Measurements from ENCODE around the gene POC1B.

The POC1B gene

DNA sequence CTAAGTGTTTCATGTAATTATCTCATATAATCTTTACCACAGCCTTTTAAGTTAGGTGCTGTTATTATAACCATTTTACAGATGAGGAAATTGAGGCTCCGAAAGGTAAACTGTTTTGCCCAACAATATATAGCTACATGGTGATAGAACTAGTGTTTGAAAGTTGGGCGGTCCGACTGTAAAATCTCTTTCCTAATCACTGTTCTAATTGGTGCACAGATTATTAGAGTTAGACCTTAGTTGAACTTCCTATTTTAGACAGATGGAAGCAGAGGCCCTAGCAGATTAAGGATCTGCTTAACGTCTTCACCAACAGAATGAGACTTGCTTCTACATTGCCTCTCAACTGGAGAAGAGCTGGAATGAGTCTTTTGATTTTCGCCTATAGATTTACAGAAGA, 143.5 kb downstream of the POC1B start:
- TF ChIP-seq CTCF (IDR thresholded peaks at IDR 0.05) = no peak
- Histone ChIP-seq H3K27ac (no peak overlapping the region), H3K4me3 (no peak overlapping the region)

GRCh38 chr12:89379839-89380467, 145.9 kb downstream of the POC1B start:
- no peak for DNase-seq (ENCODE audit: low spot score)
- no peak for TF ChIP-seq CTCF (IDR thresholded peaks at IDR 0.05)
- Histone ChIP-seq H3K27ac (no peak overlapping the region), H3K4me3 (no peak overlapping the region)

More for the DNA sequence above, 143.5 kb downstream of the POC1B start:
- DNase-seq (ENCODE audit: low spot score) = no peak

DNA sequence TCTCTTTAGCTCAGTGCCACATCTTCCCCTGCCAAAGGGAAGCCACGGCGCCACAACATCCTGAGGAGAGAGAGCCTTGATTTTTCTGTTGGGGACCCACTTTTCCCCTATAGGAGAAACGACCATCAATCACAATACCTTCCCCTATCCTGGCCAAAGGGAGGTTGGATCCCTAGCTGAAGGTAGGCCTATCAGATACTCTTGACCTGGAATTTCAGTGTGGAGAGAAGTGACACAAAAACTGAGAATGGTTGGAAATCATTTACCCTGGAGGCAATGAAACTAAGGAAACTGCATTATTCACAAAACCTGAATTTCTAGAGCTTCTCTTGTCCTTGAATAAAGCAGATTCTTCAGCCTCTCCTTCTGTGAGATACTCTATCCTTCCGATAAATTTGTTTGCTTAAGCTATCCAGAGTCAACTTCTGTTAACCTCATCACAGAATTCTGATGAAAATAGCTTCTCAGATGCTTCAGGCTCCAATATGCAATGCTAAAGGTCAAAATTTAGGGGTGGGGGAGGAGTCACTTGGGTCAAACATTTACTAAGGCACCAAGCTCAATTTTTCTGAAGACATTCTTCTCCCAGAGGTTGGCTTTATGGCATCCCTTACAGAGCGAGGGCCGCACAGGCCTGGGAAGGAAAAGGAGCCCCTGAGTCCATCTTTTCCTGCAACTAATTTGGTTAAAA, 146.6 kb downstream of the POC1B start:
- DNase-seq (ENCODE audit: low spot score) = no peak
- TF ChIP-seq CTCF (IDR thresholded peaks at IDR 0.05) = no peak
- no peak overlapping the region for H3K4me3 ChIP-seq
- H3K27ac ChIP-seq = no peak overlapping the region

DNA sequence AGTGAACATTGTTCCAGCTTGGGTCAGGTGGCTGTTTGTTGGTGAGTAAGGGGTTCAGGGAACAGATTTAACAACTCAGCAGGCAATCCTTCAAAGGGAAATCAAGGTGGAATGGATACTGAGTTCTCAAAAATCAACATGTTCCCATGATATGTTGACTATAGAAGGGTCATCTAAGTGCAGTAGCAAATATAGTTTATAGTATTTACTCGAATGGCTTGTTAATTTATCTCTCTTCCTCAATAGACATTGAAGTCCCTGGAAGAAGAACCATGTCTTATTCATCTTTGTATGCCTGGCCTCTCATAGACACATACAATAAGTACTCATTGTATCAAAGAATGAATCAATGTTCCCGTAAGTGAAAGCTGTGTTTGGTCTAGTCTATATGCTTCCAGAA, 149.0 kb downstream of the POC1B start:
- TF ChIP-seq CTCF (IDR thresholded peaks at IDR 0.05) = no peak
- Histone ChIP-seq H3K27ac (no peak overlapping the region), H3K4me3 (no peak overlapping the region)
- no peak for DNase-seq (ENCODE audit: low spot score)

DNA sequence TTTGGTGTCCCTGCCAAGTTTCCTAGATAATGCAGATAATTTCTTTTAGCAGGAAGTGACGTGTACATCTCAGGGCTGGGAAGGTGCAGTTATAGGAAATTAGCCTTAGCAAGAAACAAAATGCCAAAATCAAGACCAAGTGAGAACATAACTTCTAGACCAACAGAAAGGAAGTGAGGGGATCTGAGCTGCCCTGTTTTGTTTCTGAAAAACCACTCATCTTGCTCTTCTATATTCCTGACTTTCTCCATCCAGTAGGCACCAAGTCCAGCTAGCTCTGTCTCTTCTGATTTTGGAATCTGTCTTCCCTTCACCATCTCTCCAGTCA, 149.7 kb downstream of the POC1B start:
- peak overlapping the region in 1 of 2 donors; percentile 41 for H3K27ac ChIP-seq

DNA sequence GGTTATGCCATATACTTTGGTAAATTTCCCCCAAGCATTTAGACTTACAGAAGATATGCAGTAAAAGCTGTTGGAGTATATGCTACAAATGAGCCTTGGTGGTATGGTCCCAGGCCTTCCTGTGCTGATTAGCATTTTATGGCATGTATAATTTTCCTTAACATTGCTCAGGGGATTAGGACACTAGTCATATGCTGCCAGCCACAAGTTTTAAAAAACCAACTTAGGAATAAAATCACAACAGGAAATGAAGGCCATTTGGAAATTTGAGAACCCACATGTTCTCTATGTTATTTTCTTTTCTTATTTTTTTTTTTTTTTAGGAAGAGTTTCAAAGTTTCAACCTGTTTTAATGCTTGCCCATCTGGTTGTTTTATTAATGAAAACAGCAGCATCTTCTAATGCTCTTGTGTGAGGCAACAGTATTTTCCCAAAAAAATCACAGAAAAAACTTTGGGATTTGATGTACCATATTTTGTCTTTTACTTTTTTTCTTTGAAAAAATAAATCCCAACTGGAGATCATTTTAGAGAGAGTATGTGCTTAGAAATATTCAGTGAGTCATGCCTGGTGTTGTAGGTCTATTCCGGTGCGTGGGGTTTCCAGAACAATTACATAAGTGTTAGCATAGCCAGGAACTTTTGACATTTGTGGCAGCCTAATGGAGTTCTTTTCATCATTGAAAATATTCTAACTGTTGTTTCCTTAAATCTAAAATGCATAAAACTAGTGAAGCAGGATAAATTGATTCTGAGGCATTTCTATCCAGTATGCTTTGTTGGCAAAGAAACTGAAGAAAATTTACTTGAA, 151.9 kb downstream of the POC1B start:
- no peak for DNase-seq (ENCODE audit: low spot score)
- Histone ChIP-seq H3K27ac (peak overlapping the region; percentile 8 to 54), H3K4me3 (no peak overlapping the region)
- no peak for TF ChIP-seq CTCF (IDR thresholded peaks at IDR 0.05)

More for the DNA sequence above, 149.7 kb downstream of the POC1B start:
- TF ChIP-seq CTCF (IDR thresholded peaks at IDR 0.05) = no peak
- no peak overlapping the region for H3K4me3 ChIP-seq
- DNase-seq (ENCODE audit: low spot score) = no peak

Measured in coronary artery (tissue), 2 donors.